Stimulated activated CD4-positive, alpha-beta T cell treated with anti-CD3 and anti-CD28 coated beads, TNF-alpha, amount 100 ng/mL, for 1 hour (primary cell): ENCODE measurements around the gene ASB6.

Source experiments
- DNase-seq, 3 donors: peaks; one replicate each; pipeline ENCODE4 v3.0.0-alpha.2; 2020; ENCODE audit warnings: low read depth in 3 of 3, low spot score in 1 of 3

ASB6 gene

GRCh38 chr9:129586685-129587084 is 55.3 kb downstream of the ASB6 start:
- no peak for DNase-seq

DNA sequence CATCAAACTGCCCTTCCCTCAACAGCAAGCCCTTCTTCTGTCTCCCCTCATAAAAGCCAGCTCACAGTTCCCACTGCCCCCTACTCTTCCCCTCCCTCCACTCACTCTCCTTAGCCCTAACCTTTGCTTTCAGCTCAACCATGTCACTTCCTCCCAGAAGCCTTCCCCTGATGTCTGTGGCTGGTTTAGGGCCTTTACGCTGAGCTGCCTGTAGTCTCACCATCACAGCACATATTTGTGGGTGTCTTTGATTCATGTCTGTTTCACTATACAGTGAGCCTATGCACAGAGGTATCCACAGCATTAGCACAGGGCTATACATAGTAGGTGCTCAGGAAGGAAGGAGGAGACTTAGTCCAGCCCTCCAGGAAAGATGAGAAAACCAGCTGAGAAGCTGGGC is 55.7 kb downstream of the ASB6 start:
- DNase-seq, result no peak

GRCh38 chr9:129585352-129585751 is 56.6 kb downstream of the ASB6 start:
- DNase-seq, result no peak
